ENCODE measurements around the gene ZCCHC24.
"Not testable (repeated sequence)": the region's sequence is repeated elsewhere in the genome, so short reads cannot be mapped to it uniquely, and the experiment has no call there.

Gene ZCCHC24

GRCh38 chr10:79472449-79472848 is 27.0 kb upstream of the ZCCHC24 start:
- no peak for FAIRE-seq

DNA sequence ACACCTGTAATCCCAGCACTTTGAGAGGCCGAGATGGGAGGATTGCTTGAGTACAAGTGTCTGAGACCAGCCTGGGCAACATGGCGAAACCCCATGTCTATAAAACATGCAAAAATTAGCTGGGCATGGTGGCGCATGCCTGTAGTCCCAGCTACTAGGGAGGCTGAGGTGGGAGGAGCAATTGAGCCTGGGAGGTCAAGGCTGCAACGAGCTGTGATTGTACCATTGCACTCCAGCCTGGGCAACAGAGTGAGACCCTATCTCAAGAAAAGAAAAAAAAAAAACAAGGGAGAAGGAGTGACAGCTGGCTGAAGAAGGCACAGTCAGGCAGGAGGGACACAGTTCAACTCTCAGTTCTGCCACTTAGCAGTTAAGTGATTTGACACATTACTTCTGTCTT is 26.4 kb upstream of the ZCCHC24 start:
- FAIRE-seq = no peak

GRCh38 chr10:79470096-79470495 is 24.7 kb upstream of the ZCCHC24 start:
- FAIRE-seq = no peak

- no peak for FAIRE-seq
Measured at GRCh38 chr10:79468841-79469585, 23.6 kb upstream of the ZCCHC24 start.

- no peak for FAIRE-seq
Measured at GRCh38 chr10:79468015-79468560, 22.7 kb upstream of the ZCCHC24 start.

GRCh38 chr10:79465341-79465740 is 19.9 kb upstream of the ZCCHC24 start:
- FAIRE-seq = no peak

DNA sequence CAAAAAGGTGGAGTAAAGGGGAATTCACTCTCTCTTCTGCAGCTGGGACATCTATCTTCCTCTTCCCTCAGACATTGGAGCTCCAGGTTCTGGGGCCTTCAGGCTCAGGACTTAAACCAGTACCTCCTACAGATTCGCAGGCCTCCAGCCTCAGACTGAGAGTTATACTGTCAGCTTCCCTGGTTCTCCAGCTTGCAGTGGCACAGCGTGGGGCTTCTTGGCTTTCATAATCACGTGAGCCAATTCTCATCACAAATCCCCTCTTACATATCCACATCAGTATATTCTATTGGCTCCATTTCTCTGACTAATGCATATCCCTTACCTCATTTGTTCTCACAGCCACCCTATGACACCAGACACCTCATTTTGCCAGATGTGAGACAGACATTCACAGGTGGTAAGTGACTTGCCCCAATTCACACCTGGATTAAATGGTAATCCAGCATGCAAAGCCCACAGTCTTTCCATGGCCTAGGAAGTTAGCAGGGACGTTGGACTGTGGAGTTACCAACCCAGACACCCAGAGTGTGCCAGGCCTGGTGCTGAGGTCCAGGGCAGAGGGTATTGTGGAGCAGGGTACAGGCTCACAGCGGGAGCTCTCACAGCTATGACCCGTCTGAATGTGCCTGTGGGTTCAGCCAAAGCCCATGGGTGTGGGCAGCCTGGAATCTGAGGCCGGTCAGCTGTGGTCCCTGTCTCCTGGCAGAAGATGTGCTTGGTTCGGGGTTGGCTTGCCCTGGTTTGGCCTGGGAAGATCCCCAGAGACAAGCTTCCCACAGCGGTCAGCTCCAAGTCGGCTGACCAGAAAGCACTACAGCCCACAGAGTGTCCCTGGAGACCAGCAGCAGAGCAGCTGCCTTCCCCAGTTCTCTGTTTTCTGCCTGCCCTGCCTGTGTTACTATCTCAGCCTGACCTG is 18.4 kb upstream of the ZCCHC24 start:
- FAIRE-seq = no peak

GRCh38 chr10:79460687-79461086 is 15.3 kb upstream of the ZCCHC24 start:
- FAIRE-seq = no peak

DNA sequence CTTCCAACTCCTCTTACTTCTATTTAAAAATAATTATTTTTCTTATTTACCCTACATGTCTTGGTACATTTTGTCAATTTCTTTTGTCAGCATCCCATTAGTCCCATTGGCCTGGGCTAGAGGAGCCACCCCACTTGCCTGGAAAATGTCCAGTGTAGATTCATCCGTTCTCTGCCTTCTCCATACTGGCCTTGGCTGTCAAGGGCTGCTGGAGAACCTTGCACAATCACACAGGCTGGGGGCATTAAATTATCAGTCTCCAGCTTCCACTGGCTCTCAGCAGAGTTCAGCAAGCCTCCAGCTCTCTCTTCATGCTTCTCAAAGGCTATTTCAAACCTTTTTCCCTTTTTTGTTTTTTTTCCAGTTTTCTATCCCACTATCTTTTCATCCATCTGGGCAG is 13.8 kb upstream of the ZCCHC24 start:
- no peak for FAIRE-seq

- no peak for FAIRE-seq
Measured at GRCh38 chr10:79458483-79458882, 13.1 kb upstream of the ZCCHC24 start.

GRCh38 chr10:79457256-79457785 is 11.9 kb upstream of the ZCCHC24 start:
- no peak for FAIRE-seq

GRCh38 chr10:79454259-79454658 is 8.8 kb upstream of the ZCCHC24 start:
- FAIRE-seq = no peak

- FAIRE-seq = no peak
Measured at GRCh38 chr10:79453392-79453791, 8.0 kb upstream of the ZCCHC24 start.

DNA sequence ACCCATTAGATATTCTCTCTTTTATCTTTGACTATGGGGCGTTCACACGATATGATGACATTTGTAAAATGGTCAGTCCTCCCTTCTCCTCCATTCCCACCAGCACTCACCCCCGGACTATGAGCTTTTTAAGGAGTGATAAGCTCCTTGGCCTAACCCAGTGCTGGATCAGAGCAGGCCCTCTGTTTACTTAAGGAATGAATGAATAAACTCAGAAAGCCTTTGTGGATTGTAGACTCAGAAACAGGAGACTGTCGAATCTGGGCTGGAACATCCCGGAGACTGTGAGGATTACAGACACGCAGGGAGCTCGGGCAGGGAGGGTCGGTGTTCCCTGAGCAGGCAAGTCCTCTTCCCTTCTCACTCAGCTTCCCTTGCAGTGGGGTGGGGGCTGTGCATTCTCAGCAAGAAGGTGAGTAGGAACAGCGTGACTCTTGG is 6.8 kb upstream of the ZCCHC24 start:
- FAIRE-seq = no peak

DNA sequence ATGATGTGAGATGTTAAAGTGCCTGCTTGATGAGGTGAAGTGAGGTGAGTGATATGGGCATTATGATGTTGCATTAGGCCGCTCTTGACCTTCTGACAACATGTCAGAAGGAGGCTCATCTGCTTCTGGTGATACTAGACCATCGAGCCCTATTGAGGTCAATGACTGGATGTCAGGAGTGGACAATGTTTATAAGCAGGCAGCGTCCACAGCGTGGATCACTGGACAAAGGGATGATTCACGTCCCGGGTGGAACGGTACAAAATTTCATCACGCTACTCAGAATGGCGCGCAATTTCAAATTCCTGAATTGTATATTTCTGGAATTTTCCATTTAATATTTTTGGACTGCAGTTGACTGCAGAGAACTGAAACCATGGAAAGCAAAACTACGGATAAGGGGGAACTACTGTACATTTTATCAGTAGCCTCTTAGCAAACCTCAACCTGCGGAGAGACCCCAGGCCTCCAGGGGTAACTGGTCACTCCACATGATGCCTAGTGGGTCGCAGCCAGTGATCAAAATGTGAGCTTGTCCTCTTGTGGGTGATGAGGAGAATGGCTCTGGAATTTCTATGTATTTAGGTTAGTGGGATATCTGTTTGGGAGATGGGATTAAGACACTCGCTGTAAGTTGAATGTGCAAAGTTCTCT is 5.7 kb upstream of the ZCCHC24 start:
- FAIRE-seq = no peak

GRCh38 chr10:79449181-79450146 is 4.0 kb upstream of the ZCCHC24 start:
- FAIRE-seq = no peak

GRCh38 chr10:79448732-79449049 is 3.3 kb upstream of the ZCCHC24 start:
- FAIRE-seq = no peak

- no peak for FAIRE-seq
Measured at GRCh38 chr10:79447911-79448731, 2.7 kb upstream of the ZCCHC24 start.

DNA sequence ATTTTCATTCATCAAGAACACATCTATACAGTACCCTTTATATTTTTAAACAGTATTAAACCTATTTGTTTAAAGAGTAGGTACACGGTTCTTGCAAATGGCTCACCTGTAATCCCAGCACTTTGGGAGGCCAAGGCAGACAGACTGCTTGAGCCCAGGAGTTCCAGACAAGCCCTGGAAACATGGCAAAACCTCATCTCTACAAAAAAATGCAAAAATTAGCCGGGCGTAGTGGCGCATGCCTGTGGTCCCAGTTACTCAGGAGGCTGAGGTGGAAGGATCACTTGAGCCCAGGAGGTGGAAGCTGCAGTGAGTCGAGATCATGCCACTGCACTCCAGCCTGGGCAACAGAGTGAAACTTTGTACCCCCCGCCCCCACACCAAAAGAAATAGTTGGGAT is 1.8 kb upstream of the ZCCHC24 start:
- not testable (repeated sequence) for FAIRE-seq

DNA sequence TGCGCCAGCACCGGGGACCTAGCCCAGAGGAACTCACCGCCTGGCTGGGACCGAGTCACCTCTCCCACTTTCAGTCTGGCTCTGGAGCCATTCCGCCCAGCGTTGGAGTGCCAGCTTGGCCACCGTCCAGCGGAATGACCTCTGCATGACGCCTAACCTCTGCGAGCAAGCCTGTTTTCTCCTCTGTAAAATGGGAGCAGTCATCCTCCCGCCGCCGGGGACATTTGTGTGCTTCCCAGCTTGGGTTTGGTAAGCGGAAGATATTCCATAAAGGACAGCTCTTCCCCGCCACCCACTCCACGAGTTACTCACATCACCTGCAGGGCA is 1.3 kb upstream of the ZCCHC24 start:
- FAIRE-seq = no peak
